Suppressor macrophage (primary cell): Measurements from ENCODE around the gene HS6ST1.

Experiments
- DNase-seq, 4 experiments: peaks; one replicate each; pipeline ENCODE4 v3.0.0-alpha.2; 2020 to 2022

HS6ST1 gene

GRCh38 chr2:128310094-128310716 lies 8.5 kb downstream of the HS6ST1 start:
- peak in 1 of 4 experiments; percentile 1 for DNase-seq

GRCh38 chr2:128309280-128310093 lies 9.2 kb downstream of the HS6ST1 start:
- peak; percentile 25 to 44 (median 36) for DNase-seq

GRCh38 chr2:128308889-128309279 lies 9.8 kb downstream of the HS6ST1 start:
- no peak for DNase-seq

GRCh38 chr2:128308284-128308731 lies 10.4 kb downstream of the HS6ST1 start:
- DNase-seq = peak; percentile 53 to 87 (median 67)

- no peak for DNase-seq
These were observed 11.1 kb downstream of the HS6ST1 start for GRCh38 chr2:128307595-128307994.

GRCh38 chr2:128306931-128307460 lies 11.7 kb downstream of the HS6ST1 start:
- no peak for DNase-seq

- DNase-seq = no peak
These were observed 12.4 kb downstream of the HS6ST1 start for GRCh38 chr2:128306081-128306930.

- DNase-seq = no peak
These were observed 13.1 kb downstream of the HS6ST1 start for GRCh38 chr2:128305555-128306080.

GRCh38 chr2:128304715-128305554 lies 13.7 kb downstream of the HS6ST1 start:
- peak in 3 of 4 experiments; percentile 38 to 65 (median 52) for DNase-seq

- DNase-seq = no peak
These were observed 14.3 kb downstream of the HS6ST1 start for GRCh38 chr2:128304330-128304714.

- no peak for DNase-seq
These were observed 14.8 kb downstream of the HS6ST1 start for GRCh38 chr2:128303911-128304310.

GRCh38 chr2:128303095-128303791 lies 15.4 kb downstream of the HS6ST1 start:
- DNase-seq = no peak

- no peak for DNase-seq
These were observed 16.0 kb downstream of the HS6ST1 start for GRCh38 chr2:128302744-128303067.

- DNase-seq = no peak
These were observed 16.5 kb downstream of the HS6ST1 start for GRCh38 chr2:128302011-128302743.

- no peak for DNase-seq
These were observed 17.1 kb downstream of the HS6ST1 start for GRCh38 chr2:128301501-128301966.

- no peak for DNase-seq
These were observed 17.6 kb downstream of the HS6ST1 start for GRCh38 chr2:128301021-128301420.

GRCh38 chr2:128300151-128301020 lies 18.3 kb downstream of the HS6ST1 start:
- DNase-seq = no peak

- DNase-seq = no peak
These were observed 19.0 kb downstream of the HS6ST1 start for GRCh38 chr2:128299628-128300027.

GRCh38 chr2:128298846-128299507 lies 19.7 kb downstream of the HS6ST1 start:
- DNase-seq = no peak
